NCI-H1105 treated with DMSO at 0.1 percent for 48 hours (cell line): ENCODE measurements around the gene PRUNE2.

ENCODE experiments used
- DNase-seq: peaks from one replicate; lab custom pipeline; 2025; lab: John Stamatoyannopoulos, UW

PRUNE2 gene

DNA sequence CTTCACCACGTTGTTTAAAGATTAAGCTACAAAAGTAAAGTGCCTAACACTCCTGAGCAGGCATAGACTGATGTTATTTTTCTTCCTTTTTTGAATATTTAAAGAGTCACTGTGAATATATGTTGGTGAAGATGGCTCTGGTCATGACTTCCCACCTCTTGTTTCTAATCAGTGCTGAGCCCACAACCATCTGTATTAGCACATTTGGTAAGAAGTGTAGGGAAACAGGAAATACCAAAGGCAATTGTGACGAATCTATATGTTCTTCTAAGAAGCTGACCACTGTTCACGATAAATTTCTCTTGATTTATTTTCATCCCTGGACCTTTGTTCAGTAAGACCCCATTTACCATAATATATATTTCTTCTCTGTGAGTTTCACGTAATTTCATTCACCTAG, 249.9 kb downstream of the PRUNE2 start:
- no peak for DNase-seq

GRCh38 chr9:76655121-76655541, 250.8 kb downstream of the PRUNE2 start:
- DNase-seq: no peak

- DNase-seq: no peak
These were observed 251.3 kb downstream of the PRUNE2 start for GRCh38 chr9:76654575-76654974.

- no peak for DNase-seq
These were observed 251.9 kb downstream of the PRUNE2 start for GRCh38 chr9:76654051-76654461.

DNA sequence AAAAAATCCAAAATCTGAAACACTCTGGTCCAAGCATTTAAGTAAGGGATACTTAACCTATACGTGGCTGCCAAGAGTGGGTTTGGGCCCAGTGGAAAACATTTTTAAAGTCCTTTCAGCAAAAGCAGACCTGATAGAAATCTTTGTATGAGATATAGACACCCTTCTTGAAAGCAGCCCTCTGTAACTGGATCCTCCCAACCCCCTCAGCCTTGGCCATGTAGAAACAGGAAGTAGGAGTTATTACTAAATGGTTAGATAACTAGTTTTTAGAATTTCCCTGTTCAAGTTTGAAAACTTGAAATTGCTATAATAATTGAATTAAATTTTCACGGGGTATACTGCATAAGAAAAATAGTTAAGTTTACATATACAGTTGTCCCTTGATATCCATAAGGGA, 253.0 kb downstream of the PRUNE2 start:
- DNase-seq: no peak

GRCh38 chr9:76651119-76651705, 254.7 kb downstream of the PRUNE2 start:
- DNase-seq: no peak

- DNase-seq: no peak
These were observed 255.2 kb downstream of the PRUNE2 start for GRCh38 chr9:76650692-76651091.

GRCh38 chr9:76649894-76650293, 256.0 kb downstream of the PRUNE2 start:
- DNase-seq: no peak

DNA sequence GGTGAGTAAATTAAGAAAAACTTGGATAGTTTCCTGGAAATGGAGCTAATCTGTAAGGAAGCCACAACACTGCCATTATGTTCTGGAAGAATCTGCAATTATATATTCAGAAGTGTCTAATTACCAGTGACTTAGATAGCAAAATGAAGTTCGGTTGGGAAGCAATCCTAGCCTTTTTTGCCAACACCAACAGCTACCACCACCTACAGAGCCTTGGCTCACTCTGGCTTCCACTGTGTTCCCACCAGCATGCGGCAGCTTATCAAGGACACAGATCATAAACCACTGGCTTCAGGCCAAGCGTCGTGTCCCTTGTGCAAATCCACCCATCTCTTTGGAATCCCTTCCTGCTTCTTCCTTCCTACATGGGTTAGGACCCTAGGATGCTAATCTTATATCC, 259.7 kb downstream of the PRUNE2 start:
- DNase-seq: peak; percentile 50

DNA sequence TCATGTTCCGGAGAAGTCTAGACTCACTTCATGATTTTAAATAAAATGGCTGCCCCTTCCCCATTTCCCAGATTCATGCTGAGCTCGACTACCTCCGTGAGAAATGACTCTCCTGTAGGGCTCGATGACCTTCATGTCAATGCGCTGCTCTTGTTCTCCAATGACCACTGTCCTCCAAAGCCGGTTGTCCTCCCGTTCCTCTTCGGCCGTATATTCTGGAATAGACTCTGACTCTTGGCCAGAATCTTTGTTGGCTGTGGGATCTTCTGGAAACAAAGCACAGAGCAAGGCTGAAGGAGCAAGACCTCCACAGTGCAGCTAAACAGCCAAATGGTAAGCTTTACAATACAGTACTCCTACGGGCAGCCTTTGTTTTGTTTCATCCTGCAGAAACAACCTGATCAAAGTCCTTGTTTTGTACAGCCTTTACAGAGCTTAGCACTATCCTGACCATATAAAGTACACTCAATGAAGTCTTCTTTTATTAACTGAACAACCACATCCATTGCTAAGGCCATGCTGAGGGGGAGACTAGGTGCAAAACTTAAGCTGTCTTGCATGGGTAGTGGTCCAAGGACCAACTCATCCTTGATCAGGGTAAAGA, 261.2 kb downstream of the PRUNE2 start:
- no peak for DNase-seq

DNA sequence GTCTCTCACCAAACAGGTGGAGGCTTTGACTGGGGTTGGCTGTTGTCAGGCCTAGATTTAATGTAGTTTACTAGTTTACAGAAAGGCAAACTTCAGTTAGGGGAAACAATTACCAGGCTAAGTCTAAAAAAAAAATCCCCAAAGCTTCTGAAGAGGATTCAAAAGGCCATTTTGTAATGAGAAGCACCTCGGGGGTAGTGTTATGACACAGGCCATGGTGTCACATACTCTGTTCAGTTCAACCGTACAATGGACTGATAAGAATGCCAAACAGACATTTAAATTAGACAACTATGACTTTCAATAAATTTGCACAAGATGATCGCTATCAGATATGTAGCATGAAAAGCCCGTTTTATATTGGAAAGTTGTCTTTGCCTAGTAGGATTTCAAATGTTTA, 261.7 kb downstream of the PRUNE2 start:
- no peak for DNase-seq

GRCh38 chr9:76643399-76644117, 262.4 kb downstream of the PRUNE2 start:
- no peak for DNase-seq

GRCh38 chr9:76642701-76643209, 263.2 kb downstream of the PRUNE2 start:
- no peak for DNase-seq

DNA sequence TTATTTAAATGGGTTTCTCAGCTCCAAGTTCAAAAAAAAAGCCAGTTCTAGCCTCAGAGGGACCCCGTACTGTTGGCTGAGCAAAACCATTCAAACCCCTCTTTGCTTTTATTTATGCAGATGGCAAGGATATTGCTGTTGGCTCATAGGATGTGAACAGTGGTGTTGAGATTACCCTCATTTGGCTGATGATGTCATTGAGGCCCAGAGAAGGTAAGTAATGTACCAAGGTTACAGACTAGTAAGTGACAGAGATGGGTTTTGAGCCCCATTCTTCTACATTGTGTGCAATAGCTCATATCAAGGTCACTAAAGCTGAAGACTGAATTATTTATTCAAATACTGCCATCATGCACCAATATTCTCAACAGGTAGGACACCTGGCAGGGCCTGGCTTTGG, 263.8 kb downstream of the PRUNE2 start:
- DNase-seq: no peak

DNA sequence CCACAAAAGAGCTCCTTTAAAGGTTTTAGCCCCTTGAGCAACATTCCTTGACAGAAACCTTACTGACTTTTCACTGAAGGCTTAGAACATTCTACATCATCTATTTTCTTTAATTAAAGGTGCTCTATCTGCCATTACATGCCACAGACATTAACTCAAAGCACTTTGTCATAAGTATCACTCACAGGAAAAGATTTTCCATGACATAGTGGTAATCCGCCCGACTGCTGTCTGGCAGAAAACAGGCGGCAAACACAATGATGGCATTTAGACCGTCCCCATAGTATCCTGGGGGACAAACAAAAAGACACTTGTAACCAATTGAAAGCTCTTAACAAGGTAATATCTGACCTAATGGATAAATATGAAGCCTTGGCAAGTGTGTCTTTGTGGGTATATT, 267.9 kb downstream of the PRUNE2 start:
- DNase-seq: no peak

DNA sequence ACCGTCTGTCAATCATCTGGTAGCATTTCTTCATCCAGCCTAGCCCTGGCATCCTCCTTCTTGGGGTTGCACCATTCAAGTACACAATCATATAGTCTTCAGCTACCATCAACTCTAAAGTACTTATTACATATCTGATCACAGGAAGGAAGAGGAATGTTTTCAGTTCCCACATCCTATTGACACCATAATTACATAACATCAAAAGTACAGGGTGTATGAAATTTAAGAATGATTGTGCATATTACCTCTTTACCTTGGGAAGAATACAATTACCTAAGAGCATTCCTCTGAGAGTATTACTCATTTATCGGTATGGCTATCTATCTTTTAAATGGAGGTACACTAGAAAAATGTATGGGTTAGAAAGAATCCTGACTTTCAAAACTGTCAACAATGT, 268.5 kb downstream of the PRUNE2 start:
- no peak for DNase-seq

GRCh38 chr9:76634356-76635054, 271.4 kb downstream of the PRUNE2 start:
- no peak for DNase-seq

- no peak for DNase-seq
These were observed 275.0 kb downstream of the PRUNE2 start for GRCh38 chr9:76630916-76631315.

- no peak for DNase-seq
These were observed 276.5 kb downstream of the PRUNE2 start for GRCh38 chr9:76629205-76629990.

DNA sequence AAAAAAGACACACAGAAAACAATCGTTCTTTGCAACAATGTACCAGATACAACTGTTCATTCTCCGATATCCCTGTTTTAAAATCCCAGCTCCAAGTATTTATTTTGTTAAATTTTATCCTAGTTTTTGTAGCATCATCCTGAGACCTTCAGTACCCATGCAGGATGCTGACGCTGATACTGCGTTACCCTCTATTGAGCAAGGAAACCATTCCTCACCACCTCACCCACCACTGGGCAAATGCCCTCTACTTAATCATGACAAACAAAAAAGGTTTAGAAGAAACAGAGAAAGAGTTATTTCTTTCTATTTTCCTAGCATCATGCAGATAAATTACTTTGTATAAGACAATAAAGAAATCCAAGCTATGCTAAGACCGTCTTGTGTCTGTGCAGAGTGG, 277.8 kb downstream of the PRUNE2 start:
- no peak for DNase-seq

DNA sequence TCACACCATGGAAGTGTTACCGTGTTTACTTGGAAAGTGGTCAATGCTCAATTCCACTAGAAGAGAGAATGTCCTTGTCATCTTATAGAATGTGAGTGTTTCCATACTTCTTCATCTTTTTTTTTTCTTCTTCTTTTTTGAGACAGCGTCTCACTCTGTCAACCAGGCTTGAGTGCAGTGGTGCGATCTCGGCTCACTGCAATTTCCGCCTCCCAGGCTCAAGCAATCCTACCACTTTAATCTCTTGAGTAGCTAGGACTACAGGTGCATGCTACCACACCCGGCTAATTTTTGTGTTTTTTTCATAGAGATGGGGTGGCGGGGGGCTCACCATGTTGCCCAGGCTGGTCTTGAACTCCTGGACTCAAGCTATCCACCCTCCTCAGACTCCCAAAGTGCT, 278.9 kb downstream of the PRUNE2 start:
- DNase-seq: no peak

DNA sequence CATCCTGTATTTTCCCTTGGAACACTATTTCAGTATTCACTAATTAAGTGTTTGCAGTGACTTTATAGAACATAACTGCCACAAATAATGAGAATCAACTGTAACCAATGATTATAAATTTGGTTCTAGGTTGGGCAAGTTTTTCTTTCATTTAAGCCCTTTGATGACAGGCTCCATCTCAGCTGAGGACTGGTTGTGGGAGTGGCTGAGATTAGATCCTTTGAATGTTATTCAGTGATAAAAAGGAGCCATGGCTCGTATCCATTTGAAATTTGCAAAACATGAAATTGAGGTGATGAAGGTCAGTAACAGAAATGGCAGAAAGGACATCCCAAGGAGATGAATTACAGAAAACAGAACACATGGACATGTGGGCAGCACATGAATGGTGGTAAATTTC, 279.8 kb downstream of the PRUNE2 start:
- no peak for DNase-seq
